Activated CD4-positive, alpha-beta T cell treated with anti-CD3 and anti-CD28 coated beads, Interleukin-2, Interleukin-4, amounts not matched to agents 100 ng/mL and 50 ng/mL, durations not matched to agents 16 hours and 8 hours (primary cell): Measurements from ENCODE around the gene GPR17.

Experiments
- DNase-seq: peaks from one replicate; pipeline ENCODE4 v3.0.0-alpha.2; 2020; ENCODE audit warnings: low spot score

GPR17 gene

DNA sequence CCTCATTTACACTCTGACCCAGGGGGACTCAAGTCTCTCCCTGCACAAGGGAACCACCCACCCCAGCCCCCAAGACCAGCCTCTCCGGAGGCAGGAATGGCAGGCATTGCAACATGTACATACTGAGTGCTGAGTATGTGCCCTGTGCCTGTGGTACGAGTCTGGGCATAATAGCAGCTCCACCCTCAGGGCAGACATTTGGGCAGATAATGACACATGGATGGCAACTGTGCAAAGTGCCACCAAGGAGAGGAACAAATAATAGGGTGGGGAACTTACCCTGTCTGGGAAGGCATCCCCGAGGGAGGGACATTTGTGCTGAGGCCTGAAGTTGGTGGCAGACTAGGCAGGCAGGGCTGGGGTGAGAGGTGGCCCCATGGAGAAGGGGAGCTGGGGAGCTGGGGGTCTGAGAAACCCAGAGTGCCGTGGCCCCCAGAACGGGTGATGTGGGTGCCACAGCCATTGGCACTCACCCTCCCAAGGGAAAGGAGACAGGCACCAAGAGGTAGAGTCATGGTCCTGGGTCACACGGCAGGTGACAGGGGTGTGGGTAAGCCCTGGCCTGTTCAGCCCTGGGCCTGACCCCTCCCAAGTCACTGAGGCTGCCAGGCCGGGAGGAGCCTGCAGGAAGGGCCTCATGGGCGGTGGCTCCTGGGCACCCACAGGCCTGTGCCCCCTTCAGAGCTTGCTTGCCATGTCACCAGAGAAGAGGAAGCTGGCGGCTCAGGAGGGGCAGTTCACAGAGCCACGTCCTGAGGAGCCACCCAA, 15.7 kb upstream of the GPR17 start:
- DNase-seq, result no peak

DNA sequence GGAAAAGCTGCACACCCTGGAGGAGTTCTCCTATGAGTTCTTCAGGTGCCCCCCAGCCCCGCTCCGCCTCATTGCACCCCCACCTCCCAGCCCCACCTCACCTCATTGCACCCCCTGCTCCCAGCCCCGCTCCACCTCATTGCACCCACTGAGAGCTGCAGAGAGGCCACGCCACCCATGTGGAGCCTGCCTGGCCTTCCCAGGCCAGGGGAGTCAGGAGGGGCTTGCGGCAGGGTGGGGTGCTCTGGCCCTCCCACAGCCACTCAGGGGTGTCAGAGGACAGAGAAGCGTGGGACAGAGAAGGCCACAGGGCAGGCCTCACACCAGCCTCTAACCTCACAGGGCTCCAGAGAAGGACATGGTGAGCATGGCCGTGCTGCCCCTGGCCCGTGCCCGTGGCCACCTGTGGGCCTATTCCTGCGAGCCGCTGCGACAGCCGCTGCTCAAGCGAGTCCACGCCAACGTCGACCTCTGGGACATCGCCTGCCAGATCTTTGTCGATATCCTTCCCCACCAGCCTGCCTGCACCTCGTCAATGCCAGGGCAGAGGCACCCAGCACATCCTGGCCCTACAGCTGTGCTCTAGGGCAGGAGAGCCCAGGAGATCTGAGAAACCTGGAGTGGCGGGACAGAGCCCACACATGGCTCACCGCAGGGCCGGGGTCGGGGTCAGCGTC, 15.0 kb upstream of the GPR17 start:
- no peak for DNase-seq

DNA sequence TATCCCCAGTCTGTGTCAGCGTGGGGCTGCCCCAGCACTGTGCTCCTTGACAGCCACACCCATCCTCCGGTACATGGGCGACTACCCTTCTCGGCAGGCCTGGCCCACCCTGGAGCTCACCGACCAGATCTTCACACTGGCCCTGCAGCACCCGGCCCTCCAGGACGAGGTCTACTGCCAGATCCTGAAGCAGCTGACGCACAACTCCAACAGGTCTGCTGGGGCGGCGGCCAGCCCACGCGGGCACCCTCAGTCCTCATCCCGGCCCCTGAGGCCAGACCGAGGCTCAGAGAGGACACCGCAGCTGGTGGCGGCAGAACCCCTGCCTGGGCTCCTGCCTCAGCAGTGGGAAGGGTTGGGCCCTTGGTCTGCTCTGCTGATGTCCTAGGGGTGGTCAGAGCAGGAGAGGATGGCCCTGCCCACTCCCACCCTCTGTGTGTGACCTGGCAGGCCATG, 14.4 kb upstream of the GPR17 start:
- no peak for DNase-seq

- no peak for DNase-seq
Observed at GRCh38 chr2:127631997-127632581, 13.9 kb upstream of the GPR17 start.

- no peak for DNase-seq
Observed at GRCh38 chr2:127632592-127633489, 13.1 kb upstream of the GPR17 start.

- DNase-seq, result no peak
Observed at GRCh38 chr2:127633556-127634065, 12.3 kb upstream of the GPR17 start.

DNA sequence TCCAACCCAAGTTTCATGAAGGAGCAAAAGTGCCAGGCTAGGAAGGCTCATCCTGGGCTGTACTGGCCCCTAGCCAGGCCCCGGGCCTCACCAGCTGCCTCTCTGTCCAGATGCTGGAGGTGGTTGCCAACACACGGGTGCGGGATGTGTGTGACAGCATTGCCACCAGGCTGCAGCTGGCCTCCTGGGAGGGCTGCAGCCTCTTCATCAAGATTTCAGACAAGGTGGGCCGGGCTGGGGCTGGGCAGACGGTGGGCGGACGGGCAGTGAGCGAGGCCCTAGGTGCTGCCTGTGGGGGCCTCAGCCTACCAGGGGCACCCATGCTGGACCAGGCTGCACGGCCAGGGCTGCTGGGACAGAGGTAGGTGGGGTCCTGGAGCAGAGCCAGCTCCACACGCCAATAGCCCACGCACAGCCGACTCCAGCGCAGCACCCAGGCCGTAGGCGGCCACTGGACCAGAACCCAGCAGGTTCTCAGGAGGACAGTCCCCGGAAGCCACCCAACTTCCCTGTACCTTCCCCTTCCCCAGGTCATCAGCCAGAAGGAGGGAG, 11.8 kb upstream of the GPR17 start:
- no peak for DNase-seq

DNA sequence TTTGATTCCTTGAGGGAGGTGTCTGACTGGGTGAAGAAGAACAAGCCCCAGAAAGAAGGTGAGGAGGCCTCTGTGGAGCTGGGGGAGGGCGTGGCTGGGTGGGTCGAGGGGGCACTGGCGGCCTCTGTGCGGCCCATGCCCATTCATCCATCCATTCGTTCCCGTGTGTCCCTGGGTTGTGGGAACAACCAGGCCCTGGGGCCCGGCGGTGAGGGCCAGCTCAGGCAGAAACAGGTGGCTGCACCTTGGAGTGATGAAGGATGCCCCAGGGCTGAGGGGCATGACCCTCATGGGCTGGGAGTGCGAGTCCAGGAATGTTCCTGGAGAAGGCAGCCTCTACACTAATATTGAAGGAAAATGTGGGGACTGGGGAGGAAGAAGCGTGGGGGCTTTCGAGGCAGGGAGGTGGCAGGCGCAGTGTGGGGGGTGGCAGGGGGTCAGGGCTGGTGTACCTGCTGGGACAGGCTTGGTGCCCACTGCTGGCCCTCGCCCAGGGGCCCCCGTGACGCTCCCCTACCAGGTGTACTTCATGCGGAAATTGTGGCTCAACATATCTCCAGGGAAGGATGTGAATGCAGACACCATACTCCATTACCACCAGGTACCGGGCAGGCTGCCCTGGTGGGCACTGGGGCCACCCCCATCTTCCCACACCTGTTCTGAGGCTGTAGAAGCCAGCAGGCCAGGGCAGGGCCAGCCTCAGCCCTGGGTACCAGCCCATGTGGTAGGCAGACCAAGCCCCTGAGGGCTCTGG, 11.2 kb upstream of the GPR17 start:
- no peak for DNase-seq

GRCh38 chr2:127635380-127636237, 10.3 kb upstream of the GPR17 start:
- no peak for DNase-seq

GRCh38 chr2:127636248-127637235, 9.4 kb upstream of the GPR17 start:
- no peak for DNase-seq

DNA sequence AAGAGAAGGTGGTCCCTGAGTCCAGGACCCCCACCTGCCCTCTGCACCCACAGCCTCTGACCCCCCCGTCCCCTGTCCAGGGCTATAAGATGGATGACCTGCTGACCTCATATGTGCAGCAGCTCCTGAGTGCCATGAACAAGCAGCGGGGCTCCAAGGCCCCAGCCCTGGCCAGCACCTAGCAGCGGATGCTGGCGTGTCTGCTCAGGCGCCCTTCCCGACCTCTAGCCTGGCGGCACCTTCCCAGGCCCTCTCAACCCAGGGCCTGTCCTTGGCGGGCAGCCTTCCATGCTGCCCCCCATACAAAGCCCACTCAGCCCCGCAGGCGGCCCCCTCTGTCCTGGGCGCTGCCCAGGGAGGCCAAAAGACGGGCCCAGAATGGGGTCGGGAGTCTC, 8.7 kb upstream of the GPR17 start:
- no peak for DNase-seq

DNA sequence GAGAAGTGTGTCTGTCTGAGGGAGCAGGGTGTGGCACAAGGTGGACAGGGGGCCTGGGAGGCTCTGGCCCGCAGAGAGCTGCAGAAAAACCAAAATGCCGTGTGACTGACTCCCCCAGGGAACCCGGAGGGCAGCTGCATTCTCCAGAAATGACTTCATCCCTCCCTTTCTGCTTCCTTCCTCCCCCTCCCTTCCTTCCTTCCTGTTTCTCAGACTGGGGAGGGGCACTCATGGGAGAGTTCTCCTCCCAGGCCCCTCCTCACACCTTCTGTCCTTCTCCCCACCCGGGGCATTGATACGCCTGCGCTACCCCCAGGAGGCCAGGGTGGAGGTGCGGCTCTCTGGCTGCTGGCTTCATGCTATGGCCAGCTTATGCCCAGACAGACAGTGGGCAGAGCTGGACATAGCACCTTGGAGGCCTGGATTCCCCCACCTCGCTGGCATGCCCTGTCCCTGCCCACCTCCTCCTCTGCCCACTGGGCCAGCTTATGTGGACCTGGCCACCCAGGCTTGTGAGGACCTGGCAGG, 8.2 kb upstream of the GPR17 start:
- DNase-seq, result peak; percentile 28

DNA sequence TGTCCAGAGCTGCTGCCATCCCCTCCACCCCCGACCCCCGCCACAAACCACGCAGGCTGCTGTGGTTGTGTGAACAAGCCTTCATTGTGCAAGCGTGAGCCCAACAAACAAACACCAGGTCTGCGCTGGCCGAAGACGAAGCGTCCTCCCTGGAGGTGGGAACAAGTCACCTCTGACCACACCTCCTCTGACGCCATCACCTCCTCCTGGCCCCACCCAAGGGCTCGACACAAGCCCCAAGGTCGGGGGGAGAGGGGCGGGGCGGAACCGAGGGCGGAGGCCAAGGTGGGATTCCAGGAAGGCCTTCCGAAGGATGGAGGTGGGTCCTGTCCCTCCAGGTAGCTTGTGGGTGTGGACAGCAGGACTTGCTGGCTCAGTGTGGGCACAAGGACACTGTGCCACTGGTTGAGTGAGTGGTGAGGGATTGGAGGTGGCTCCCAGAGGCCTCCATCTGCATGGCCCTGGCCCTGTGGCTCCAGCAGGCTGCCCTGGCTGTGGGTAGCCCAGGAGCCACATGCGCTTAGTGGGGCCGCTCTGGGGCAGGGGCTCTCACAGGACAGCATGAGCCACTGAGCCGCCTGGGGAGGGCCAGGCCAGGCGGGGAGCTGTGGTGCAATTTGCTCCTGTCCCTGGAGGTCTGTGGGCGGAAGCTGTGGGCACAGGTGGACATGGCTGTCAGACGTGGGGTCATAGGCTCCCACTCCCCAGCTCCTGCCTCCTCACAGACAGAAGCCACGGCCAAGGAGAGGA, 7.4 kb upstream of the GPR17 start:
- DNase-seq, result no peak

DNA sequence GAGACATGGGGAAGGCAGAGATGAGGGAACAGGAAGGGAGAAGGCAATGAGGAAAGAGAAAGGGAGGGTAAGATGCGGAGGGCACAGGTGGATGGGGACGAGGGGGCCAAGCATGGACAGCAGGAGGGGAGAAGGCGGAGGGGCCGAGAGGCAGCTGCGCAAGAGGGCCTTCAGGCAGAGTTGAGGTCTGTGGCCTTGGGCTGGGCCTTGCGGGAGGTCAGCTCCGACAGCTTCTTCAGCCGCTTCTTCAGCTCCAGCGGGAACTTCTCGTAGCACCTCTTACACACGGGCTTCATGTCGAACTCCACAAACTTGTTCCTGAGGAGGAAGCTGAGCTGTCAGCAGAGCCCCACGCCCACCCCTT, 6.9 kb upstream of the GPR17 start:
- DNase-seq, result no peak

DNA sequence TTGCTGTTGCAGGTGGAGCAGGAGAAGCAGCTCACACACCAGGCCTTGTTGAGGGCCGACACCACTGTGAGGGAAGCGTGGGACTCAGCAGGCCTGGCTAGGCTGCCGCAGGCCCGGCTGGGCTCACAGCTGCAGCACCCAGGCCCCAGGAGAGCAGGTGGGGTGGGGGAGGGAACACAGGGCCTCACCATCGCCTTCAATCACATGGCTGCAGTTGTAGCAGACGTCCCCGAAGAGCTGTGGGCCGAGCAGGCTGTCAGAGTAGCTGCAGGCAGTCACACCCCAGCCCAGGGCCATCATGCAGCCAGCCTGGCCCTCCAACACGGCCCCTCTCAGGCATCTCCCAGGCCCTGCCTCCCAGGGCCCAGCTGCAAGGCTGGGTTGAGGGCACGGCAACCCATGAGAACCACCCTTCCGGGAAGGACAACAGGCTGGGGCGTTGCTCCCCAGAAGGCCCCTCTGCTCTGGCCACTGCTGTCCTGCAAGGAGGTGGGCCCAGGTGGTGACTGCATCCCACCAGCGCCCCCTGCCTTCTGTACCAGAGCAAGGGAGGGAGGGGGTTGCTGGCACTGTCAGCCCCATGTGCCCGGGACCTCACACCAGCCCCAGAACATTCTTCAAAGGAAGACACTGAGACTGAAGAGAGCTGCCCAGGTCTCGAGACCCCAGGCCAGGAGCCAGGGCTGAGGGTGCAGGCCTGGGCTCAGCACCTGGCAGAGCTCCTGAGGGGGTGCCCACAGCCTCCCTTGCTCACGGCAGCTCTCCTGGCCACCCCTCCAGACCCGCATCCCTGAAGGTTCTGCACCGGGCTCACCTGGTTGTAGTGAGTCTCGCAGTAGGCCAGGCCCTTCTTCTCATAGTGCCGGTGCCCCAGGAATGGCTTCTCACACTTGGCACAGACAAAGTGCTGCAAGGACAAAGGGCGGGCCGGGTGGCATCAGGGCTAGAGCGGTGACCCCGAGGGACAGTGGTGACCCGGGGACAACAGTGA, 5.6 kb upstream of the GPR17 start:
- DNase-seq, result no peak

- DNase-seq, result no peak
Observed at GRCh38 chr2:127641133-127641532, 4.8 kb upstream of the GPR17 start.
